HFF-Myc (cell line): ENCODE data around the gene TMEM245.

Experiments used
- DNase-seq: peaks from one replicate; pipeline ENCODE4 v3.0.0-alpha.2; 2011; ENCODE audit warnings: low read depth; ENCODE audit errors: extremely low read depth
- H3K4me3 ChIP-seq: replicated peaks from 2 replicates; pipeline ENCODE4 v1.5.1; 2011; ENCODE audit warnings: low read depth, mild to moderate bottlenecking, control low read depth, low read length
- TF ChIP-seq, protein P1 (sequence below): IDR thresholded peaks from 2 replicates; pipeline ENCODE4 v1.5.1; 2012; ENCODE audit warnings: mild to moderate bottlenecking, low read depth, low read length, control low read depth; ENCODE audit errors: missing control alignments

Gene TMEM245

DNA sequence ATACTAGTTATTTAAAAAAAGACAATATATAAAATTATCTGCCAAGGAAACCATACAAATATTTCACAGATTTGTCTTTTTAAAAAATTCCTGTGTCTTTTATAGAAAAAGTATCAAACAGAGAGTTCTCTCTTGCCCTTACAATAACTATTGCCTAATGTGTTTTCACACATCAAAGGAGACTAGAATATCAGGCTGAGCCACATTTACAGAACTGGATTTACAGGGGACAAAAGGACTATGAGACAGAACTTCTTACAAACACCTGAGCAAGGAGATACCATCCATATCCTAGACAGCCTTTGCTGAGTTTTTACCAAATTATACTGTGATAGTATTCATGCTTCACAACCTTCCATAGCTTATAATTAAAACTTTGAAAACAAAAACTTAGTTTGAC is 34.2 kb downstream of the TMEM245 start:
- no peak overlapping the region for H3K4me3 ChIP-seq
- no peak for DNase-seq
- TF ChIP-seq, protein P1, sequence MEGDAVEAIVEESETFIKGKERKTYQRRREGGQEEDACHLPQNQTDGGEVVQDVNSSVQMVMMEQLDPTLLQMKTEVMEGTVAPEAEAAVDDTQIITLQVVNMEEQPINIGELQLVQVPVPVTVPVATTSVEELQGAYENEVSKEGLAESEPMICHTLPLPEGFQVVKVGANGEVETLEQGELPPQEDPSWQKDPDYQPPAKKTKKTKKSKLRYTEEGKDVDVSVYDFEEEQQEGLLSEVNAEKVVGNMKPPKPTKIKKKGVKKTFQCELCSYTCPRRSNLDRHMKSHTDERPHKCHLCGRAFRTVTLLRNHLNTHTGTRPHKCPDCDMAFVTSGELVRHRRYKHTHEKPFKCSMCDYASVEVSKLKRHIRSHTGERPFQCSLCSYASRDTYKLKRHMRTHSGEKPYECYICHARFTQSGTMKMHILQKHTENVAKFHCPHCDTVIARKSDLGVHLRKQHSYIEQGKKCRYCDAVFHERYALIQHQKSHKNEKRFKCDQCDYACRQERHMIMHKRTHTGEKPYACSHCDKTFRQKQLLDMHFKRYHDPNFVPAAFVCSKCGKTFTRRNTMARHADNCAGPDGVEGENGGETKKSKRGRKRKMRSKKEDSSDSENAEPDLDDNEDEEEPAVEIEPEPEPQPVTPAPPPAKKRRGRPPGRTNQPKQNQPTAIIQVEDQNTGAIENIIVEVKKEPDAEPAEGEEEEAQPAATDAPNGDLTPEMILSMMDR, result no peak

DNA sequence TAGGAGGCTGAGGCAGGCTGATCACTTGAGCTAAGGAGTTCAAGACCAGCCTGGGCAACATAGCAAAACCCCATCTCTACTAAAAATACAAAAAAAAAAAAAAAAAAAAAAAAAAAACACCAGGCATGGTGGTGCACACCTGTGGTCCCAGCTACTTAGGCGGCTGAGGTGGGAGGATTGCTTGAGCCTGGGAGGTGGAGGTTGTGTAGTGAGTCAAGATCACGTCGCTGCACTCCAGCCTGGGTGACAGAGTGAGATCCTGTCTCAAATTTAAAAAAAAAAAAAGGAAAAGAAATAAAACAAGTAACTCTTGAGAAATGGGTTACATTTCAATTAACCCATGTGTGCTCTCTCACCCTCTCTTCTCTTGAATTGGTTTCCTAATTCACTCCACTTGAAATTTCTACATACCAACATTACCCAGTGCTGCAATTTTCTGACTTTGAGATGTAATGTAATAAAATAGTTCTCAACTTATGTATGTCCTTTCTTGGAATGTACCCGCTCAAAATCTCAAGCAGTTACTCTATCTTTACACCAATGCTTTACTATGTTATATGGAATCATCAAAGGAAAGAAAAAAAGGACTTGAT is 35.8 kb downstream of the TMEM245 start:
- TF ChIP-seq, protein P1, result no peak
- H3K4me3 ChIP-seq, result no peak overlapping the region
- no peak for DNase-seq

DNA sequence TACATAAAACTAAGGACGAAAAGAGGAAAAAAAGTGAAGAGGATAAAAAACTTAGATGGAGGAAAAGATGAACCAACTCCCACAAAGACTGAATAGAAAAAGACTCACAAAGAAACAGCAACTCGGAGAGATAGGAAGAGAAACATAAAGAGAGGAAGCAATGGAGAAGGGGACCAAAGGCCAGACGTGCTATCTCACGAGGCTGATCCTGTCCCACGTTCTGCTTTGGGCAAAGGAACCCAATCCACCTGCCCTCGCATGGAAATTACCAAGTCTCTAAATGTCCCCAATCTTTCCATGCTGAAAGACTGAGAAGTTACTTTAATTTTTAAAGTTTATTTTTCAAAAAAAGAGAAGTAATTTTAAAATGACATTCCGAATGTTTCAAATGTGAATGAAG is 36.6 kb downstream of the TMEM245 start:
- no peak for DNase-seq
- no peak overlapping the region for H3K4me3 ChIP-seq
- TF ChIP-seq, protein P1, result no peak

DNA sequence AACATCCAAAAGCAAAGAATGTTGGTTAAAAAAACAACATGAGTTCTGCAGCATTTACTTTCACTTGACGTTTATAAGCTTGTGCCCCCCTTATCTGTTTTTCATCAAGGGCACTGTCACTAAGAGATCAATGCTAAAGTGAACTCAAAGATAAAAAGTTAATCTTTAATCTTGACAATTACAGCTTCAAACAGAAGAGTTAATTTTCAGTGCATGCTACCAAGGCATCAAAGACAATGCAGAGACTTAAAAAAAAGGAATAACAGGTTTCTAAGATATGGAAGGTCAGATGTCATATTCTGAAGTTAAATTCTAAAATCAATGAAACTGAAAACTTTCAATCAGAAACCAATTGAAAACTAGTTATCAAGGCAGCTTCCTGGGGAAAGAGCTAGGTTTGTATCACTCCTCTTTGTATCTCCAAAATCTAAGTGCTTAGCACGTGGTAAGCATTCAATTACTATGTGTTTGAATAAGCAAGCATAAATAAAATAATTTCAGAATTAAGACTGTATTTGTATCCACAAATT is 37.6 kb downstream of the TMEM245 start:
- no peak overlapping the region for H3K4me3 ChIP-seq
- TF ChIP-seq, protein P1, result no peak

DNA sequence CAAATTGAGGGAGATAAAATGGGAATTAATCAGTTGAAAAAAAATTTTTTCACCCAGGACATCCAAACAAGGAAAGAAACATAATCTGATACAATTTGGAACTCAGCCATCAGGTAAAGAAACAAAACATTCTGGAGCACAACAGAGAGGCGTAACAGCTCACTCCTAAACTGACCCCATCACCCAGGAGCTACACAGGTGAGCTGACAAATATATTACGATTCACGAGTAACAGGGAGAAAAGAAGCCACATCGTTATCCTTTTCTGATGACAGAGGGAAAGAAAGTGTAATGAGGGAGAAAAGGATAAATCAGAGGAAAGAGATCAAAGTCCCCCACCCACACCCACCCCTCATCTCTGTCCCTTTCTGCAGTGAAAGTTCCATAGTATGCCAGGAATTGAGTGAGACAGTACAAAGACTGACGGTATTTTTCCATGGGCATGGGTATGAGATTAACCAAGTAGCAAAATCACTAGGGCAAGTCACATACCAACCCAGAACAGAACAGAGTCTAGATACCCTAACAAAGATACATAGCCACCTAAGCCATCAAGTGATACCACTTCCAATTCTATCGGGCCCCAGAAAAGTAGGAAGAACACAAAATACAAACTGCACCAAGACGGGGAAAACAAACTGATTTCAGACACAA is 45.4 kb downstream of the TMEM245 start:
- TF ChIP-seq, protein P1, result no peak
- no peak for DNase-seq
- no peak overlapping the region for H3K4me3 ChIP-seq

More for the DNA sequence above, 37.6 kb downstream of the TMEM245 start:
- DNase-seq, result no peak

DNA sequence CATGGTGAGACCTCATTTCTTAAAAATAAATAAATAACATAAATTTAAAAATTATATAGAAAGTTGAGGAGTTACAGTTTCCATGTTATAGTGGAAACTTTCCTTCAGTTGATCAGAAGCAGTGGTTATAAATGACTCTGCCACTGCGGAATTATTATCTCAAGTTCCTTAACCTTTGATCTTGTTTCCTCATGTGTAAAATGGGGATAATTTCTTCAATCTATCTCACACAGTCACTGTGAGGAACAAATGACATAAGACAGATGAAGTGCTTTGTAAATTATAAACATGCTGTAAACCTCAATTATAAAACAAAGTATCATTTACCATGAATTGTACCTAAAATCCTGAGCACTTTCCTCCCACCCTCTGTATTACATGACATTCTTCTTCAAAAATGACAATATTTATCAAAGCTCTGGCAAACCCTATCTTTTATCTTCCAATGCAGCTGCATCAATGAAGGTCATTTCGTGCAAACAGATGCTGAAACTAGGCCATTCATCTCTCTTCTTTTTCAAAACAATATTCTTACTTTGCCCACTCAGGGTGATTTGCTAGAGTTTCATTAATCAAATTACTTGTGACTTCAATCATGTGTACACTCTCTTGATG is 46.8 kb downstream of the TMEM245 start:
- TF ChIP-seq, protein P1, result no peak
- no peak overlapping the region for H3K4me3 ChIP-seq
- DNase-seq, result no peak
